HCT116 (cell line): Measurements from ENCODE around the gene ACBD4. TPM values are rescaled to one million over a fixed set of nuclear protein-coding genes. Genes with fewer than 3 reads are reported as not detected.

ENCODE experiments used
- ATAC-seq: fragments of 200-7000 bp; cut with Tn5 transposase; 2 replicates; pipeline ENCODE4 v1.9.1; 2020; ENCODE audit warnings: mild to moderate bottlenecking, moderate library complexity
- BruUV-seq: library from RNA; stranded (reverse); fragments of 400-500 nt; replicated peaks from 2 replicates; lab custom pipeline; 2021; lab: Mats Ljungman, UMichigan
- CTCF ChIA-PET: fragments of 300-600 bp; sonication (Branson Sonifier 250); formaldehyde crosslinking; loops from one replicate; lab custom pipeline; 2021; ENCODE audit warnings: antibody characterized with exemption; lab: Charles Lee
- POLR2A ChIA-PET: fragments of 300-600, 350-600 bp; sonication (Branson Sonifier 250); formaldehyde crosslinking; loops from one replicate; lab custom pipeline; 2021; ENCODE audit warnings: antibody characterized with exemption; lab: Charles Lee
- RAD21 ChIA-PET, 2 experiments: fragments of 300-600 bp; sonication (Branson Sonifier 250); formaldehyde crosslinking; loops; one replicate each; lab custom pipeline; 2023; ENCODE audit warnings: low total read pairs in 2 of 2; ENCODE audit not compliant: uncharacterized antibody in 2 of 2, unreplicated experiment in 2 of 2, low non-redundant PET in 1 of 2; lab: Charles Lee
- DNase-seq: peaks from one replicate; pipeline ENCODE4 v3.0.0-alpha.2; 2010; ENCODE audit warnings: low read depth, low spot score
- H2AFZ ChIP-seq: fragments of 200-600 bp; shearing (Covaris generic), sonication (generic); 2 replicates; pipeline ENCODE4 v1.6.1; 2017; ENCODE audit warnings: low read depth, mixed run types, mixed read lengths, antibody characterized with exemption, low read length; ENCODE audit not compliant: poor library complexity, severe bottlenecking
- H3K27ac ChIP-seq: 2 replicates; pipeline ENCODE4 v1.5.1; 2012; ENCODE audit warnings: low read depth, low read length
- H3K27me3 ChIP-seq: fragments of 200-600 bp; sonication (generic); 2 replicates; pipeline ENCODE4 v1.6.1; 2016; ENCODE audit warnings: mixed run types, low read length, mixed read lengths; ENCODE audit not compliant: insufficient read depth
- H3K36me3 ChIP-seq, 2 experiments: fragments of 200-500 bp in 1 of 2; fragments of 200-600 bp in 1 of 2; sonication (Bioruptor generic) in 1 of 2; sonication (generic) in 1 of 2; 2 replicates each; pipeline versions ENCODE4 v1.5.1 to v1.6.1; 2014 to 2016; ENCODE audit warnings: low read length in 2 of 2, inconsistent platforms in 1 of 2, mixed read lengths in 1 of 2, mixed run types in 1 of 2; ENCODE audit not compliant: insufficient read depth in 2 of 2, control insufficient read depth in 1 of 2
- H3K4me1 ChIP-seq, 2 experiments: fragments of 200-600 bp in 1 of 2; sonication (generic) in 1 of 2; 2 replicates each; pipeline versions ENCODE4 v1.5.1 to v1.6.1; 2012 to 2017; ENCODE audit warnings: low read length in 2 of 2, inconsistent platforms in 1 of 2, mild to moderate bottlenecking in 1 of 2, mixed read lengths in 1 of 2, mixed run types in 1 of 2, moderate library complexity in 1 of 2; ENCODE audit not compliant: insufficient read depth in 2 of 2, control insufficient read depth in 1 of 2
- H3K4me2 ChIP-seq: fragments of 200-600 bp; sonication (generic); 2 replicates; pipeline ENCODE4 v1.6.1; 2017; ENCODE audit warnings: mixed run types, low read length, mixed read lengths
- H3K4me3 ChIP-seq, 2 experiments: fragments of 200-600 bp in 1 of 2; sonication (generic) in 1 of 2; replicated peaks in 1 of 2; 2 replicates each; pipeline ENCODE4 v1.5.1; 2011 to 2016; ENCODE audit warnings: low read length in 2 of 2, control low read depth in 1 of 2, low read depth in 1 of 2, mild to moderate bottlenecking in 1 of 2, mixed read lengths in 1 of 2, mixed run types in 1 of 2
- H3K79me2 ChIP-seq: fragments of 200-600 bp; sonication (generic); 2 replicates; pipeline ENCODE4 v1.6.1; 2017; ENCODE audit warnings: mild to moderate bottlenecking, mixed run types, low read length, moderate library complexity, mixed read lengths; ENCODE audit not compliant: insufficient read depth
- H3K9ac ChIP-seq: fragments of 200-600 bp; sonication (generic); 2 replicates; pipeline ENCODE4 v1.6.1; 2016; ENCODE audit warnings: low read length, mixed read lengths
- H3K9me2 ChIP-seq: fragments of 200-600 bp; sonication (generic), shearing (Covaris generic); 2 replicates; pipeline ENCODE4 v1.6.1; 2017; ENCODE audit warnings: mixed run types, mild to moderate bottlenecking, moderate library complexity; ENCODE audit not compliant: insufficient read depth
- H3K9me3 ChIP-seq, 2 experiments: fragments of 200-500 bp in 1 of 2; fragments of 200-600 bp in 1 of 2; sonication (Bioruptor generic) in 1 of 2; sonication (generic) in 1 of 2; 2 replicates each; pipeline ENCODE4 v1.6.1; 2014 to 2017; ENCODE audit warnings: low read length in 2 of 2, mixed read lengths in 2 of 2, inconsistent platforms in 1 of 2, low read depth in 1 of 2, mild to moderate bottlenecking in 1 of 2, mixed run types in 1 of 2, moderate library complexity in 1 of 2; ENCODE audit not compliant: control insufficient read depth in 1 of 2, insufficient read depth in 1 of 2
- H4K20me1 ChIP-seq: fragments of 200-600 bp; sonication (generic), shearing (Covaris generic); 2 replicates; pipeline ENCODE4 v1.6.1; 2017; ENCODE audit warnings: mixed run types, mild to moderate bottlenecking, moderate library complexity; ENCODE audit not compliant: insufficient read depth
- CTCF ChIP-seq, 3 experiments: fragments of 200-600 bp in 1 of 3; sonication (generic) in 1 of 3; IDR thresholded peaks in 2 of 3; conservative IDR thresholded peaks in 1 of 3; 2 replicates each; pipeline ENCODE4 v1.5.1; 2012 to 2017; ENCODE audit warnings: low read depth in 2 of 3, low read length in 2 of 3, antibody characterized with exemption in 1 of 3, borderline replicate concordance in 1 of 3, control low read depth in 1 of 3, mild to moderate bottlenecking in 1 of 3, mixed read lengths in 1 of 3, mixed run types in 1 of 3, moderate library complexity in 1 of 3; ENCODE audit not compliant: insufficient read depth in 1 of 3
- POLR2A ChIP-seq: IDR thresholded peaks from 2 replicates; pipeline ENCODE4 v1.7.0; 2011; ENCODE audit warnings: borderline replicate concordance; ENCODE audit not compliant: insufficient read depth, insufficient read length; ENCODE audit errors: extremely low read depth
- SP1 ChIP-seq: IDR thresholded peaks from 2 replicates; pipeline ENCODE4 v1.6.1; 2012; ENCODE audit warnings: low read depth
- TCF7L2 ChIP-seq: IDR thresholded peaks from 2 replicates; pipeline ENCODE4 v1.7.0; 2011; ENCODE audit warnings: borderline replicate concordance, inconsistent platforms; ENCODE audit not compliant: insufficient read depth, insufficient read length; ENCODE audit errors: extremely low read depth
- ZFX ChIP-seq: fragments of 450-650 bp; IDR thresholded peaks from 2 replicates; pipeline ENCODE4 v1.6.1; 2017
- intact Hi-C: fragments of 100-400 bp; cut with micrococcal nuclease; formaldehyde crosslinking; loops from 2 replicates; pipeline ENCODE4 v1.10.0; 2022
- total RNA-seq: library from RNA; stranded (reverse); gene quantifications from one replicate; pipeline ENCODE4 v1.2.1, GENCODE V29; 2021; ENCODE audit not compliant: unreplicated experiment
- TF ChIP-seq, protein P1 (sequence below): IDR thresholded peaks from 2 replicates; pipeline ENCODE4 v1.6.1; 2011; ENCODE audit warnings: mild to moderate bottlenecking, low read length, moderate library complexity; ENCODE audit not compliant: insufficient replicate concordance; ENCODE audit errors: extremely low read depth

Gene ACBD4
- total RNA-seq, 1 experiment from 2014 or later: 13.6 TPM

GRCh38 chr17:45146592-45146889 lies 11.1 kb downstream of the ACBD4 start:
- H3K36me3 ChIP-seq: peaks cover 0 to 3% of the 10 kb centered on the region in 2 experiments; a peak in 1 of 4 replicates
- DNase-seq (no peak), ATAC-seq (no peak)
- peak overlapping the region; percentile 87 for H3K27ac ChIP-seq
- H3K4me2 ChIP-seq: peak overlapping the region; percentile 87
- CTCF ChIA-PET: interaction anchor here (10.2 kb wide), 1 partner anchor 10 kb away, joined by 131 read pairs; the partner anchor contains the start of gene ACBD4
- peaks cover 14% of the 10 kb centered on the region; the same call in 1 of the 2 replicates for H4K20me1 ChIP-seq
- H3K27me3 ChIP-seq: no peaks in the 10 kb centered on the region
- POLR2A ChIA-PET: interaction anchor here (1.0 to 7.3 kb wide), 2 partner anchors 11 to 27 kb away, joined by 4 to 176 read pairs; partner anchors contain the start of gene ACBD4
- RAD21 ChIA-PET: no interaction called here
- no peak overlapping the region for H2AFZ ChIP-seq
- intact Hi-C loops: loop anchor here (5.0 kb wide), 1 partner anchor 281 kb away; no protein-coding TSS in a partner anchor
- peak overlapping the region; percentile 68 to 95 for H3K4me3 ChIP-seq
- BruUV-seq: no TSS peak
- peak overlapping the region; percentile 98 for H3K9ac ChIP-seq
- H3K4me1 ChIP-seq: peaks cover 18 to 35% of the 10 kb centered on the region in 2 experiments
- peaks cover 32% of the 10 kb centered on the region for H3K79me2 ChIP-seq
- no peaks in the 10 kb centered on the region for H3K9me2 ChIP-seq
- TF ChIP-seq POLR2A (no peak), TCF7L2 (no peak), CTCF (IDR thresholded peaks at IDR 0.05 in 2 of 3, conservative IDR thresholded peaks at IDR 0.05 in 1 of 3; ENCODE audit: borderline replicate concordance in 1 of 3, insufficient read depth in 1 of 3, low read depth in 2 of 3, low read length in 2 of 3) (no peak), SP1 (0 out of 2 replicates have a peak, but pooled peaks have one; percentile 15), ZFX (no peak)
- TF ChIP-seq, protein P1, sequence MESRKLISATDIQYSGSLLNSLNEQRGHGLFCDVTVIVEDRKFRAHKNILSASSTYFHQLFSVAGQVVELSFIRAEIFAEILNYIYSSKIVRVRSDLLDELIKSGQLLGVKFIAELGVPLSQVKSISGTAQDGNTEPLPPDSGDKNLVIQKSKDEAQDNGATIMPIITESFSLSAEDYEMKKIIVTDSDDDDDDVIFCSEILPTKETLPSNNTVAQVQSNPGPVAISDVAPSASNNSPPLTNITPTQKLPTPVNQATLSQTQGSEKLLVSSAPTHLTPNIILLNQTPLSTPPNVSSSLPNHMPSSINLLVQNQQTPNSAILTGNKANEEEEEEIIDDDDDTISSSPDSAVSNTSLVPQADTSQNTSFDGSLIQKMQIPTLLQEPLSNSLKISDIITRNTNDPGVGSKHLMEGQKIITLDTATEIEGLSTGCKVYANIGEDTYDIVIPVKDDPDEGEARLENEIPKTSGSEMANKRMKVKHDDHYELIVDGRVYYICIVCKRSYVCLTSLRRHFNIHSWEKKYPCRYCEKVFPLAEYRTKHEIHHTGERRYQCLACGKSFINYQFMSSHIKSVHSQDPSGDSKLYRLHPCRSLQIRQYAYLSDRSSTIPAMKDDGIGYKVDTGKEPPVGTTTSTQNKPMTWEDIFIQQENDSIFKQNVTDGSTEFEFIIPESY: no peak
- no peaks in the 10 kb centered on the region for H3K9me3 ChIP-seq
